ENCODE data around the gene HCST.

HCST gene

DNA sequence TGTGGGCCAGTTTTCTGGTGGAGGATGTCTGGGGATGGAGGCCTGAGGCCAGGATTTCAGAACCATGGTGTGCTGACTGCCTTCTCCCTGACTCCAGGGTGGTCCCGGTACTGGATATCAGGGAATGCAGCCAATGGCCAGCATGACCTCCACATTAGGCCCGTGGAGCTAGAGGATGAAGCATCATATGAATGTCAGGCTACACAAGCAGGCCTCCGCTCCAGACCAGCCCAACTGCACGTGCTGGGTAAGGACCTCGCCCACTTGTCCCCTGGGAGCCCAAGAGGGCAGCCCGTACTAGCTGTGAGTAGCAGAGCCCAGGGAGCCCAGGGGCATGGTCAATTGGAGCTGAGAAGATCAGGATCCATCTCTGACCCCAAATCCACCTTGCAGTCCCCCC lies 44.0 kb upstream of the HCST start:
- peaks cover 27 to 33% of the 10 kb centered on the region in 2 donors for H3K4me1 ChIP-seq (ENCODE audit: control insufficient read depth in 2 of 2, insufficient read depth in 1 of 2, low read depth in 1 of 2, low read length in 2 of 2)
- no peaks in the 10 kb centered on the region for H3K36me3 ChIP-seq (replicated peaks in 1 of 2; ENCODE audit: control insufficient read depth in 2 of 2, insufficient read depth in 2 of 2, low read length in 2 of 2)
- H4K8ac ChIP-seq (ENCODE audit: low read depth, low read length) = no peak overlapping the region
- peak overlapping the region in 1 of 2 donors; percentile 32 for H3K4me3 ChIP-seq (ENCODE audit: low read length in 2 of 2)
- H2BK5ac ChIP-seq (ENCODE audit: low read length) = no peak overlapping the region
- no CpG with 5 or more reads among the region's 6 CpGs for WGBS, 2 donors (ENCODE audit: extremely low coverage in 2 of 2, insufficient read length in 2 of 2, insufficient replicate concordance in 1 of 2)
- no peak overlapping the region for H2BK120ac ChIP-seq (ENCODE audit: low read depth, low read length)
- no peak for DNase-seq (ENCODE audit: low spot score)
- no peak overlapping the region for H2BK12ac ChIP-seq (ENCODE audit: low read length)
- H4K91ac ChIP-seq (ENCODE audit: low read depth, low read length, poor library complexity) = no peak overlapping the region
- H2AK5ac ChIP-seq (ENCODE audit: low read depth, low read length) = peak overlapping the region; percentile 76
- H3K27ac ChIP-seq (replicated peaks; ENCODE audit: low read length) = no peak overlapping the region
- H2AFZ ChIP-seq (ENCODE audit: low read length) = no peak overlapping the region
- no peaks in the 10 kb centered on the region for H3K9me3 ChIP-seq (replicated peaks in 1 of 2; ENCODE audit: control insufficient read depth in 2 of 2, insufficient read depth in 1 of 2, low read depth in 1 of 2, low read length in 2 of 2)
- H3K79me1 ChIP-seq (ENCODE audit: low read depth, low read length) = no peaks in the 10 kb centered on the region
- H3K14ac ChIP-seq (ENCODE audit: low read length) = no peak overlapping the region
- peak overlapping the region; percentile 36 for H3K9ac ChIP-seq (ENCODE audit: low read depth, low read length, poor library complexity)
- H3K18ac ChIP-seq (ENCODE audit: low read length) = no peak overlapping the region
- no peak overlapping the region for H3K4me2 ChIP-seq (ENCODE audit: insufficient read depth, low read length, poor library complexity, severe bottlenecking)
- H3K23ac ChIP-seq (ENCODE audit: low read depth, low read length, poor library complexity) = peak overlapping the region; percentile 47
- no peak overlapping the region for H3K4ac ChIP-seq (ENCODE audit: low read length)
- H3K27me3 ChIP-seq (ENCODE audit: control insufficient read depth in 3 of 3, insufficient read depth in 3 of 3, low read depth in 1 of 3, low read length in 3 of 3) = peaks cover 0 to 34% (median 2%) of the 10 kb centered on the region in 3 experiments
- H2BK15ac ChIP-seq (ENCODE audit: low read length) = peak overlapping the region; percentile 50

- Histone ChIP-seq H3K4ac (ENCODE audit: low read length) (no peak overlapping the region), H3K23ac (ENCODE audit: low read depth, low read length, poor library complexity) (no peak overlapping the region), H3K27ac (replicated peaks; ENCODE audit: low read length) (no peak overlapping the region), H2AFZ (ENCODE audit: low read length) (no peak overlapping the region), H3K4me2 (ENCODE audit: insufficient read depth, low read length, poor library complexity, severe bottlenecking) (no peak overlapping the region), H2AK5ac (ENCODE audit: low read depth, low read length) (no peak overlapping the region), H4K8ac (ENCODE audit: low read depth, low read length) (no peak overlapping the region), H3K27me3 (ENCODE audit: control insufficient read depth in 3 of 3, insufficient read depth in 3 of 3, low read depth in 1 of 3, low read length in 3 of 3) (peaks cover 0 to 34% (median 2%) of the 10 kb centered on the region in 3 experiments), H3K36me3 (replicated peaks in 1 of 2; ENCODE audit: control insufficient read depth in 2 of 2, insufficient read depth in 2 of 2, low read length in 2 of 2) (peaks cover 0 to 3% of the 10 kb centered on the region in 2 donors), H3K4me3 (ENCODE audit: low read length in 2 of 2) (no peak overlapping the region), H3K9ac (ENCODE audit: low read depth, low read length, poor library complexity) (no peak overlapping the region), H4K91ac (ENCODE audit: low read depth, low read length, poor library complexity) (no peak overlapping the region), H2BK120ac (ENCODE audit: low read depth, low read length) (no peak overlapping the region), H3K79me1 (ENCODE audit: low read depth, low read length) (no peaks in the 10 kb centered on the region), H3K14ac (ENCODE audit: low read length) (no peak overlapping the region), H2BK15ac (ENCODE audit: low read length) (no peak overlapping the region), H2BK5ac (ENCODE audit: low read length) (no peak overlapping the region), H3K9me3 (replicated peaks in 1 of 2; ENCODE audit: control insufficient read depth in 2 of 2, insufficient read depth in 1 of 2, low read depth in 1 of 2, low read length in 2 of 2) (no peaks in the 10 kb centered on the region), H3K4me1 (ENCODE audit: control insufficient read depth in 2 of 2, insufficient read depth in 1 of 2, low read depth in 1 of 2, low read length in 2 of 2) (peaks cover 27 to 33% of the 10 kb centered on the region in 2 donors), H3K18ac (ENCODE audit: low read length) (no peak overlapping the region), H2BK12ac (ENCODE audit: low read length) (peak overlapping the region; percentile 33)
- DNase-seq (ENCODE audit: low spot score) = no peak
- WGBS, 2 donors (ENCODE audit: extremely low coverage in 2 of 2, insufficient read length in 2 of 2, insufficient replicate concordance in 1 of 2) = no CpG with 5 or more reads among the region's 4 CpGs
Observed at GRCh38 chr19:35859414-35859813, 42.9 kb upstream of the HCST start.

GRCh38 chr19:35860436-35860817 lies 41.9 kb upstream of the HCST start:
- Histone ChIP-seq H4K91ac (ENCODE audit: low read depth, low read length, poor library complexity) (peak overlapping the region; percentile 34), H3K4me1 (ENCODE audit: control insufficient read depth in 2 of 2, insufficient read depth in 1 of 2, low read depth in 1 of 2, low read length in 2 of 2) (peaks cover 18 to 25% of the 10 kb centered on the region in 2 donors), H3K4me2 (ENCODE audit: insufficient read depth, low read length, poor library complexity, severe bottlenecking) (peak overlapping the region; percentile 83), H3K4me3 (ENCODE audit: low read length in 2 of 2) (no peak overlapping the region), H3K18ac (ENCODE audit: low read length) (peak overlapping the region; percentile 96), H3K27ac (replicated peaks; ENCODE audit: low read length) (no peak overlapping the region), H2BK5ac (ENCODE audit: low read length) (peak overlapping the region; percentile 91), H3K14ac (ENCODE audit: low read length) (peak overlapping the region; percentile 61), H3K27me3 (ENCODE audit: control insufficient read depth in 3 of 3, insufficient read depth in 3 of 3, low read depth in 1 of 3, low read length in 3 of 3) (peaks cover 0 to 34% (median 0%) of the 10 kb centered on the region in 3 experiments), H3K79me1 (ENCODE audit: low read depth, low read length) (no peaks in the 10 kb centered on the region), H3K4ac (ENCODE audit: low read length) (no peak overlapping the region), H2AK5ac (ENCODE audit: low read depth, low read length) (peak overlapping the region; percentile 97), H4K8ac (ENCODE audit: low read depth, low read length) (no peak overlapping the region), H3K9ac (ENCODE audit: low read depth, low read length, poor library complexity) (peak overlapping the region; percentile 83), H3K23ac (ENCODE audit: low read depth, low read length, poor library complexity) (peak overlapping the region; percentile 48), H2BK15ac (ENCODE audit: low read length) (peak overlapping the region; percentile 98), H3K9me3 (replicated peaks in 1 of 2; ENCODE audit: control insufficient read depth in 2 of 2, insufficient read depth in 1 of 2, low read depth in 1 of 2, low read length in 2 of 2) (no peaks in the 10 kb centered on the region), H2BK120ac (ENCODE audit: low read depth, low read length) (no peak overlapping the region), H2BK12ac (ENCODE audit: low read length) (peak overlapping the region; percentile 97), H2AFZ (ENCODE audit: low read length) (peak overlapping the region; percentile 83), H3K36me3 (replicated peaks in 1 of 2; ENCODE audit: control insufficient read depth in 2 of 2, insufficient read depth in 2 of 2, low read length in 2 of 2) (peaks cover 0 to 3% of the 10 kb centered on the region in 2 donors)
- no CpG with 5 or more reads among the region's 24 CpGs for WGBS, 2 donors (ENCODE audit: extremely low coverage in 2 of 2, insufficient read length in 2 of 2, insufficient replicate concordance in 1 of 2)
- DNase-seq (ENCODE audit: low spot score) = no peak

- Histone ChIP-seq H2AFZ (ENCODE audit: low read length) (peak overlapping the region; percentile 83), H3K27me3 (ENCODE audit: control insufficient read depth in 3 of 3, insufficient read depth in 3 of 3, low read depth in 1 of 3, low read length in 3 of 3) (peaks cover 0 to 34% (median 0%) of the 10 kb centered on the region in 3 experiments), H2BK15ac (ENCODE audit: low read length) (peak overlapping the region; percentile 98), H2AK5ac (ENCODE audit: low read depth, low read length) (peak overlapping the region; percentile 97), H4K8ac (ENCODE audit: low read depth, low read length) (no peak overlapping the region), H2BK5ac (ENCODE audit: low read length) (peak overlapping the region; percentile 91), H3K18ac (ENCODE audit: low read length) (peak overlapping the region; percentile 98), H3K14ac (ENCODE audit: low read length) (peak overlapping the region; percentile 61), H3K4me1 (ENCODE audit: control insufficient read depth in 2 of 2, insufficient read depth in 1 of 2, low read depth in 1 of 2, low read length in 2 of 2) (peaks cover 14 to 19% of the 10 kb centered on the region in 2 donors), H3K9ac (ENCODE audit: low read depth, low read length, poor library complexity) (peak overlapping the region; percentile 83), H3K4ac (ENCODE audit: low read length) (peak overlapping the region; percentile 87), H4K91ac (ENCODE audit: low read depth, low read length, poor library complexity) (no peak overlapping the region), H3K23ac (ENCODE audit: low read depth, low read length, poor library complexity) (peak overlapping the region; percentile 52), H3K27ac (replicated peaks; ENCODE audit: low read length) (peak overlapping the region; percentile 92), H3K4me3 (ENCODE audit: low read length in 2 of 2) (peak overlapping the region in 1 of 2 donors; percentile 70), H3K79me1 (ENCODE audit: low read depth, low read length) (no peaks in the 10 kb centered on the region), H3K36me3 (replicated peaks in 1 of 2; ENCODE audit: control insufficient read depth in 2 of 2, insufficient read depth in 2 of 2, low read length in 2 of 2) (peaks cover 3% of the 10 kb centered on the region in 2 donors), H2BK12ac (ENCODE audit: low read length) (peak overlapping the region; percentile 97), H3K4me2 (ENCODE audit: insufficient read depth, low read length, poor library complexity, severe bottlenecking) (peak overlapping the region; percentile 83), H3K9me3 (replicated peaks in 1 of 2; ENCODE audit: control insufficient read depth in 2 of 2, insufficient read depth in 1 of 2, low read depth in 1 of 2, low read length in 2 of 2) (no peaks in the 10 kb centered on the region), H2BK120ac (ENCODE audit: low read depth, low read length) (peak overlapping the region; percentile 81)
- no CpG with 5 or more reads among the region's 55 CpGs for WGBS, 2 donors (ENCODE audit: extremely low coverage in 2 of 2, insufficient read length in 2 of 2, insufficient replicate concordance in 1 of 2)
- DNase-seq (ENCODE audit: low spot score) = peak; percentile 95
Observed at GRCh38 chr19:35860818-35861639, 41.3 kb upstream of the HCST start.
